ENCODE results near the gene PCDH1.

DNA sequence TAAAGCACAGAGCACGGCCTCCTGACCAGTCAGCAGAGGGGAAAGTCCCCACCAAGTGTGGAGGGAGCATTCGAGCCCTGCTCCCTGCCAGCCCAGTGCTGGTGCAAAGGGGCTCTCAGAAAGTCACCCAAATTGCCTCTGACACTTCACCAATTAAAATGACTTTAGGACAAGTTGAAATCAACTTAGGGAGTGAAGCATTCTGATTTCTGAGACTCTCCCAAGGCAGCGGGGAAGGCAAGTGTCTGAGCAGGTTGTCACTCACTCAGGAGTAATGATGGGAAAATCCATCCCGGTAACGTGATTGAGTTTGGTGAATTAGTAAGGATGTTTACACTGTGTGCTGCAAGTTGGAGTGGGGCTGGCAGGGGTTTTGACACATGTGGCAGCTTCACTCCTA is 73.7 kb downstream of the PCDH1 start:
- no peak for TF ChIP-seq POLR2AphosphoS5 (IDR thresholded peaks at IDR 0.05)
- no peak for TF ChIP-seq POLR2A (IDR thresholded peaks at IDR 0.05)
- TF ChIP-seq, protein P1, sequence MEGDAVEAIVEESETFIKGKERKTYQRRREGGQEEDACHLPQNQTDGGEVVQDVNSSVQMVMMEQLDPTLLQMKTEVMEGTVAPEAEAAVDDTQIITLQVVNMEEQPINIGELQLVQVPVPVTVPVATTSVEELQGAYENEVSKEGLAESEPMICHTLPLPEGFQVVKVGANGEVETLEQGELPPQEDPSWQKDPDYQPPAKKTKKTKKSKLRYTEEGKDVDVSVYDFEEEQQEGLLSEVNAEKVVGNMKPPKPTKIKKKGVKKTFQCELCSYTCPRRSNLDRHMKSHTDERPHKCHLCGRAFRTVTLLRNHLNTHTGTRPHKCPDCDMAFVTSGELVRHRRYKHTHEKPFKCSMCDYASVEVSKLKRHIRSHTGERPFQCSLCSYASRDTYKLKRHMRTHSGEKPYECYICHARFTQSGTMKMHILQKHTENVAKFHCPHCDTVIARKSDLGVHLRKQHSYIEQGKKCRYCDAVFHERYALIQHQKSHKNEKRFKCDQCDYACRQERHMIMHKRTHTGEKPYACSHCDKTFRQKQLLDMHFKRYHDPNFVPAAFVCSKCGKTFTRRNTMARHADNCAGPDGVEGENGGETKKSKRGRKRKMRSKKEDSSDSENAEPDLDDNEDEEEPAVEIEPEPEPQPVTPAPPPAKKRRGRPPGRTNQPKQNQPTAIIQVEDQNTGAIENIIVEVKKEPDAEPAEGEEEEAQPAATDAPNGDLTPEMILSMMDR (IDR thresholded peaks at IDR 0.05) = no peak

All from transverse colon (tissue), 4 donors.